ENCODE results near the gene HSPG2. TPM values are rescaled to one million over a fixed set of nuclear protein-coding genes. Genes with fewer than 3 reads are reported as not detected.
"Not testable (repeated sequence)": the region's sequence is repeated elsewhere in the genome, so short reads cannot be mapped to it uniquely, and the experiment has no call there.

Gene HSPG2
- total RNA-seq, 1 donor from 2014 or later, result 1,406 TPM

DNA sequence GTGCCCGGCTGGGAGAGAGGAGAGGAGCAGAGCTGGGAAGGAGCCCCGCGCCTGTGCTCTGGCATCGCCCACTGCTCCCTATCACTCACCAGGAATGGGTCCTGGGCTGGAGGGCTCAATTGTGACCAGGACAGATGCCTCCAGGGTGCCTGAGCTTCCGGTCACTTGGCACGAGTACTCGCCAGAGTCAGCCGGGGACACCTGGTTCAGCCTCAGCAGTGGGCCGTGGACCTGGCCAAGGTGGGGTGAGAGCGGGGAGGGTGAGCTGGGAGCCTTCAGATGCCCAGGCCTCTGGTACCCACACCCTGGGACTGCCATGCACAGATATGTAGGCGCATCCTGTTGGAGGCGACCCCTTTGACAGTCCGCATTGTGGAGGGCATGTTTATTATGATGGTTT, 93.9 kb downstream of the HSPG2 start:
- no peak for DNase-seq

DNA sequence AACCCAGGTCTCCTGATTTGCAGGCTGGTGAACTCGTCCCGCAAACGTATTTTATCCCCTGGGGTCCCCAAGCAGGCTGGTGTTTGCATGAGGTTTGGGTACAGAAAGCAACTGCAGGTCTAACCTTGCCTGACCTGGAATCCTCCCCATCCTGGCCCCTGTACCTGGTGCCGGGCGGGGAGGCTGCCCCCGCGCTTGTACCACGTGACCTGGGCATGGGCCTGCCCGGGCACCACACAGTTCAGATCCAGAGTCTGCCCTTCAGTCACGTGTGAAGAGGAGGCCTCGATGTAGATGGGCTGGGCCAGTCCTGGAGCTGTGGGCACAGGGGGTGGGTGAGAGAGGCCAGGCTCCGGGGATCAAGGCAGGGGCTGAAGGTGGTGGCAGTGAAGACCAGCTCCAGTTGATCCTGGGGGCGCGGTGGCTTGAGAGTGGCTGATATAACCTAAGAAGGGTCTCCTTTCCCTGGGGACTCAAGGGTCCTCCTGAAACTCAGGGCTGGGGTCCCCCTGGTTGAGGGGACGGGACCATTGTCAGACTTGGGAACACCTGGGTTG, 94.4 kb downstream of the HSPG2 start:
- DNase-seq, result no peak

DNA sequence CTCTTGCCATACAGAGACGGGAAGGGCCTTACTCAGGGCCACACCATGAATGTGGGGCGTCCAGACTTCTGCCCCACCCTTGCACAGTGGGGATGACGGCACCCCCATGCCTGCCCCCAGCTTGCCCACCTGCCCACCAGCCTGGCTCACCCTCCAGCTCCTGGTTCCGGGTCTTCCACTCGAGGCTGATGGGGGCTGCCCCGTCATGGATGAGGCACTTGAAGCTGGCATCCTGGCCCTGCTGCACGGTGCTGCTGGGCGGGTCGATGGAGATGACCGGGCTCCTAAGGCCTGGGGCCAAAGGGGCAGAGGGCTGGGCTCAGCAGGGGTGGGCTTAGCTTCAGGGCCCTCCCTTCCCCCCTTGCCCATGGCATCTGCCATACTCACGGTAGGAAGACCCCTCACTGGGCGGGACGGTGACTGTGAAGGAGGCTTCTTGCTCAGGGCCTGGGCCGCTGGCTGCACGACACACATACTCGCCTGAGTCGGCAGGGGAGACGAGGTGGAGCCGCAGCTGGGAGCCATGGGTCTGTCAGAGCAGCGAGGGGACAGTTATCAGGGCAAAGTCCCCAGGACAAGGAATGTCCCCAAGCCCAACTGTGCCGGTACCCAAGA, 95.2 kb downstream of the HSPG2 start:
- no peak for DNase-seq

DNA sequence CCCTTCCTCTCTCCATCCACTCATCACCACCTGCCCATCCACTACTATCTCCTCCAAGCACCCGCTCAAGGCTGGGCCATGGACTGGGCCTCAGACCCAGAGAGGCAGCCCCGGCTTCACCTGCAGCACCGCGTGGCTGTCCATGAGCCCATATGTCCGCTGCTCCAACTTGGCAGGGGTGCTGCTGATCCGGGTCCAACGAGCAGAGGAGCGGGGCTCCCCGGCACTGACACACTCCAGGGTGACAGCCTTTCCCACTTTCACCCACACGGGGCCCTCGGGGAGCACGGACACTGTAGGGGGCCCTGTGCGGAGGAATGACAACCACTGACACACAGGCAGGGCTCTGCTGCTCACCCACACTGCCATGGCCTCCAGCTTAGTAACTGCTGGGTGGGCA, 96.1 kb downstream of the HSPG2 start:
- DNase-seq, result no peak

DNA sequence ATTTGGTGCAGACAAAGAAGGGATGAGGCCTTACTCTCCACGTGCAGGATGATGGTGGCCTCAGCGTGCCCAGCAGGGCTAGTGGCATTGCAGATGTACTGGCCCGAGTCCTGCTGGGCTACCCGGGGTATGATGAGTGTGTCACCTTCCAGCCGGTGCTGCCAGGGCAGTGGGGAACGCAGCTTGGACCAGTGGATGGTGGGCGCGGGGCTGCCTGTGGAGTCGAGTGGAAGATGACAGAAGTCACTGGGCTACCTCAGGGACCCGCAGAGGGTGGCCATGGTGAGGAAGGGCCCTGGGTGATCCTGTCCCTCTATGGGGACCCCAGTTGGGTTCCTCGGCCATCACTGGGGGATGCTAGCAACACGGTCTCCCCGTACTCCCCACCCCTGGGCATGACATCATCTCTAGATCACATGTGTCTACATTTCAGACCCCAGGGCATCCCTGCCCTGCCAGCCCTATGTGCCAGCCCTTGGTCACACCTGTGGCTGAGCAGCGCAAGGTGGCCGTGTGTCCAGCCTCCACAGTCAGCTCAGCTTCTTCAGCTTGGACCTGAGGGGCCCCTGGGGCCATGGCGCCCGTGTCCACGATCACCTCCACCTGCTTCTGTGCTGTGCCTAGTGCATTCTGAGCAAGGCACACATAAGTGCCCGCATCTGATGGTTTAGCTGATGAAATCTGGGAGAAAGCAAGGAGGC, 97.6 kb downstream of the HSPG2 start:
- DNase-seq, result no peak

DNA sequence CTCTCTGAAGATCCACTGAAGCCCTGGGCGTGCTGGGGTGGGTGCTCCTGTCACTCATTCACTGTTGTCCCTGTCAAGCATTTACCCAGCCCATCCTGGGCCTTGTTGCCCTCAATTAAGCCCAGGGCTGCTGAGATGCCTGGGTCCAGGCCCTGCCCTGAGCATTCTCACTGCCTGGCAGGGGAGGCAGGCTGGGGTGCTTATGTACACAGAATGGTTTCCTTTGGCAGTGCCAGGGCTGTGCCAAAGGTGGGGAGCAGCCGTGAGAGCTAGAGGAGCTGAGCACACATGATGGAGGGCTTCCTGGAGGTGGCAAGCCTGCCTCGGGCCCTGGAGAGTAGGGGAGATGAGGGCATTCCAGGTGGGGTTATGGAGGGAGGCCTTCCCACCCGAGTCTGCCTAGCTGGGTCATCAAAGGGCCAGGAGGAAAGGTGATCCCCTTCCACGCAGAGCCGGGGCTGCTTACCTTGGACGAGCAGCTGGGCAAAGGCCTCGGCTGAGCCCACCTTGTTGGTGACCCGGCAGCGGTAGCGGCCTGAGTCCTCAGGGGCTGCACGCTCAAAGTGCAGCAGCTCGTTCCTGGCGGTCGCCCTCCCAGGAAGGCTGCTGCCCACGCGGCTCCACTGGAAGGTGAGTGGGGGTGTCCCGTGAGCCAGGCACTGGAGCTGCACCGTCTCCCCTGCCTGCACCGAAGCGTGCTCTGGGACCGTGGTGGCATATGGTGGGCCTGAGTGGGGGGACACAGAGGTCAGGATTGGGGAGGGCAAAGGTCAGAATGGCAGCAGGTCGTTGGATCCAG, 98.6 kb downstream of the HSPG2 start:
- no peak for DNase-seq

DNA sequence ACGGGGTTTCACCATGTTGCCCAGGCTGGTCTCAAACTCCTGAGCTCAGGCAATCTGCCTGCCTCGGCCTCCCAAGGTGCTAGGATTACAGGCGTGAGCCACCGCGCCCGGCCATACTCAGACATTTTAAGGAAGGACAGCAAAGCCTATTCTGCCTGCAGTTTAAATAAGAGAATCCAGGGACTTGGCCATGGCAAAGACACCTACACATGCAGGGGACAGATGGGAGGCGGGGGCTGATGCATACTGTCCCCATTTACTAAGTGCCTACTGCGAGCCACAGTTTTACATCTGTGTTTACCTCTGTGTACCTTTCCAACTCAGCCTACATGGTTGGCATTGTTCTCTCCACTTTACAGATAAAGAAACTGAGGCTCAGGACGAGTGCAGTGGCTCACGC, 99.6 kb downstream of the HSPG2 start:
- no peak for DNase-seq

DNA sequence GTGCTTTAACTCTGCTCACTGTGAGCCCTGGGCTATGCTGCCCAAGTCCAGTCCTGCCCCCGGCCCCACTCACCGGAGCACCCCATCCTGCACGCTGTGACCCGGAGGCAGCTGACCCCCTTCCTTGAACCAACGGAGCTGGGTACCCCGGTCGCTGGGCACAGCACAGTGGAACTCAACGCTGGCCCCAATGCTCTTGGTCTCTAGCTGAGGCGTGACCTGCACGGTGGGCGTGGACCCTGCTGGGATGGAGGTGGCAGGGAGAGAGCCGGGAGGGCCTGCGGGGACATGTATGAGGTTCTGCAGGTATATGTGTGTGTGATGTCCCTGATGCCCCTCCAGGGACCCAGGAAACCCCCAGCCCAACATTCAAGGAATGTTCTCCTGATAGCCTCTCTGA, 100.4 kb downstream of the HSPG2 start:
- DNase-seq, result no peak

DNA sequence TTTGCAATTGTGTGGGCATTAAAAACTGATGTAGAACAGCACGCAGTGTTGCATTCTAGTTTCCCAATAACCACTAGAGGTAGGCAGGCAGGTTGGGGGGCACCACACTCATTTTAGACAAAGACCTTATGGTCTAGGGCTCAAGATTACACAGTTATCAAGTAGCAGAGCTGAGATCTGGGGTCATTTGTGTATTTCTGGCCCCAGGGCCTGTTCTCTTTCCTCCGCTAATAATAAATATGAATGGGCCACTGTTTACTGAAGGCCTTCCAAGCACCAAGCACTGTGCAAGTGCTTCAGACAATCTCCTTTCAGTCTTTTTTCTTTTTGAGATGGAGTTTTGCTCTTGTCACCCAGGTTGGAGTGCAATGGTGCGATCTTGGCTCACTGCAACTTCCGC, 101.1 kb downstream of the HSPG2 start:
- DNase-seq, result no peak

DNA sequence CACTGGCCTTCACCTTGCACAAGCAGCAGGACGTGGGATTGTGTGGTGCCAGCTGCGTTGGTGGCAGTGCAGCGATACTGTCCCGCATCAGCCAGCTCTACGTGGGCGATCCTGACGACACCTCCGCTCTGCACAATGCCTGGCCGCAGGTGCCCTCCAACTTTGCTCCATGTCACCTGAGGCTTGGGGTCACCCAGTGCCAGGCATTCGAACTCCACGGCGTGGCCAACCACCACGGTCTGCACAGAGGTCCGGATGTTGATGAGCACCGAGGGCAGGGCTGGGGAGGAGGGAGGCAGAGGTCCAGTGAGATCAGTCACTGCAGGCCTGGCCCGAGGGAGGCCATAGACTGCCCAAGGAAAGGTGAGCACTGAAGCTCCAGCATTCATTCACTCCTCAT, 102.4 kb downstream of the HSPG2 start:
- no peak for DNase-seq

DNA sequence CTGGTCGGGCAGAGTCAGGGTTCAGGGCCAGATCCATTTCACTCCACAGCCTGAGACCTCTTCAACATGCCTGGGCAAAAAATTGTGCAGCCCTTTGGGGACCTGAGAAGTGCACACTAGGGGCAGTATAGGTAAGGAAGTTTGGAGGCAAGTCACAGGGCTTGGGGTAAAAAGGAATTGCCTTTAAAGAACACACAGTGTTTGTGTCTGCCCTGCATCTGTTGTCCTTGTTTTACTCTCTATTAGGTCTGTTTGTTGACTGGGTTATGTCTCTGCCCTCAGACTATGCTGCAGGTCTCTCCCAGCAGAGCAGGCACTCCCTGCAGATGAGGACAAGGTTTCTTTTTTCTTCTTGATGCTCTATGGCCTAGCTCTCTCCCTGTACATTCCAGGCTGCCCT, 103.0 kb downstream of the HSPG2 start:
- no peak for DNase-seq

DNA sequence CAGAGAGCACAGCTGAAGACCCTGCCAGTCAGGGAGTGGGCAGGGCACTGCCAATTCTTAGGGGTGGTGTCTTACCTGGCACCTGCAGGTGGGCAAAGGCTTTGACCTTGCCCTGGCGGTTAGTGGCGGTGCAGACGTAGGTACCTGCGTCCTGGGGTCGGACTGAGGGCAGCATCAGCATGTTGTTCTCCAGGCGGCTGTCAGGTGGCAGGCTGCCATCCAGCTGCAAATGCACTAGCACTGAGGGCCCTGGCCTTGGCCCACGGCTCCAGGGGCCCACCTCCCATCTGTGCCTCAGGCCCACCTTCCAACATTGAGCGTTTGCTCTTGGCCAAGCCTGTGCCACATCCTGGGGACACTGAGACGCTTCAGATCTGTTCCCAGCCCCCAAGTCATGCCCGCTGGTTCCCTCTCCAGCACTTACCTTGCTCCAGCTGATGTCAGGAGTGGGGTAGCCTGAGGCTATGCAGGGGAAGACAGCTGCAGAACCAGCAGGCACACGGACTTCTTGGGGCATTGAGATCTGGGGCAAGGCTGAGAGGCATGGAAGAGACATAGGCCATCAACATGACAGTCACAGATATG, 103.6 kb downstream of the HSPG2 start:
- DNase-seq, result no peak

DNA sequence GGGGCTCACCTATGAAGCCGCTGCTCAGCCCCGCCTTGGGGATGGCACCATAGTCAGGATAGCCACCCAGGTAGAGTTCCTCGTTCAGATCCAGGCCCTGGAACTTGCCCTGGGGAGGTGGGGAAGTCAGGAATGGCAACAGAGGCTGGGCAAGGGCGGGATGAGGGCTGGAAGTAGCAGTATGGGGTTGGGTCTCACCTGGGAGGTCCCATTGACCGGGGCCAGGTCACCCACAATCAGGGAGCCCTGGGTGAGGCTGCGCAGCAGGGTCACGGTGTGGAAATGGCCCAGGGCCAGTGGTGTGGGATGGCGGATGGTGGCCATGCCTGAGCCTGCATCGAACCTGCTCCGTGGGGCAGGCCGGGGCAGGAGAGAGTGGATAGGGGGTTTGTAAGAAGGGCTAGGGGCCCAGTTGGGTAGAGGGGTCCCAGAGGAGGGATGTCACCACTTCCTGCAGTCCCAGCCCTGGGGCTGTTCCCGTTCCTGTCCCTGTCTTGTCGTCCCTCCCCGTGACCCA, 105.6 kb downstream of the HSPG2 start:
- no peak for DNase-seq

DNA sequence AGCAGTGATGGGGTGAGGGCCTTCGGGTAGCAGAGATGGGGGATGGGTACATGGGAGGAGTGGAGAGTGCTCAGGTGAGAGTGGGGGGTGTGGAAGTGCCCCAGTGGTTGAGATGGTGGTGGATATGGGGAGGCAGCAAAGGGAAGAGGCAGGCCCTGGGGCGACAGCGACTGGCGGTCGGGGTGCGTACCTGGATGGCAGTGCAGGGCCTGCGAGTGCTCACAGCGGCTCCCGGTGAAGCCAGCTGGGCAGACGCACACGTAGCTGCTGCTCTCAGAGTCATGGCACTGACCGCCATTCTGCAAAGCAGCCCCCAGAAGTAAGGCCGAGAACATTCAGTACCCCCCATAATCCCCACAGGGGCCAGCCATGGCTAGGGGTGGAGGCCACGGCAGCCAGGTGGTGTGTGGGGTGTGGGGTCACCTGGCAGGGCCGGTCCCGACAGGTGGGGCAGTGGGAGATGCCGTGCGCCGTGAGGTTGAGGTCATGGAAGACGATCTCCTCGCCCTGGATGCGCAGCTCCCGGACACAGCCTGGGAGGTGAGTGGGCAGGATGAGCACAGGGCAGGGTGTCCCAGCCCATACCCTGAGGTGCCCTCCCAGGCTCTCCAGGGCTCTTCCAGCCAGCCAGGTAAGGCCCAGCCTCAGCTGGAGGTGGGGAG, 106.2 kb downstream of the HSPG2 start:
- no peak for DNase-seq

DNA sequence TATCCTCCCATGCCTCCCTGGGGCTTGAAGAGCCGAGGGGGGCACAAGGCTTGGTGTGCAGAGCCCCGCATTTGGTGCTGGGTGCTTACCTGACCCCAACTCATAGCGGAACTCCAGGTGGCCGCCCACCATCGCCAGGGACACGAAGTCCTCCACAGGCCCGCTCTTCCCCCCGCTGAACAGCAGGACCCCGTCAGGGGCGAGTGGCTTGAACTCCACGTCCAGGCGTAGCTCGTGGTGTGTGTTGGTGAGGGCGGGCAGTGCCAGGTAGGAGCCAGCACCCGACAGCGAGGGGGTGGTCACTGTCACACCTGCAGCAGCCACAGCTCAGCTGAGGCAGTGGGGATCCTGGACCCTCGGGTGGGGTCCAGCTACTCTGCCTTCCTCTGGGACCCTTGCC, 107.8 kb downstream of the HSPG2 start:
- no peak for DNase-seq

DNA sequence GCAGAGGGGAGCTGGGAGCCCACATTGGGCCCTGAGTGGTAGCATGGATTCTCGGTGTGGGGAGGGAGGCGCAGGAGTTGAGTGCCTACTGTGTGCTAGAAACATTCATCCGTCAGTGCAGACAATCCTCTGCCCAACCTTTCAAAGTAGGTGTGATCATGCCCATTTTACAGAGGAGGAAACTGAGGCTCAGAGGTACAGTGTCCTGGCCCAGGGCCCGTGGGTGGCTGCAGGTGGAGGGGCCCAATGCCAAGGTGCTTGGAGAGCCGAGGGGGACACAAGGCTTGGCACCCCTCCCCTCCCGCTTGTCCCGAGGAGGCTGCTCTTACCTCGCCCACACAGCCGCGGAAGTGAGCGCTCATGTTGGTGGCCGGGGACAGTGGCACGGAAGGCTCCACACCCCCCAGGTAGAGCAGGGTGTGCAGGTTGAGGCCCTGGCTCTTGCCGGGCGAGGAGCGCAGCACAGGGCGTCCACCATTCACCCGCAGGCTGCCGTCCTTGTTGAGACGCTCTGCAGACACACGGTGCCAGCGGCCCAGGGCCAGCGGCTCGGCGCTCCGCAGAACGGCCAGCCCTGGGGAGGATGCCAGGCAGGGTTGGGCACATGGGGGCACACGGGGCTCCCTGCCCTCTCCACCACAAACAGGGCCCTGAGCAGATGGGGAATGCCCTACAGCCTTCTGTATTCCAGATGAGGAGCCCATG, 108.5 kb downstream of the HSPG2 start:
- DNase-seq, result no peak

DNA sequence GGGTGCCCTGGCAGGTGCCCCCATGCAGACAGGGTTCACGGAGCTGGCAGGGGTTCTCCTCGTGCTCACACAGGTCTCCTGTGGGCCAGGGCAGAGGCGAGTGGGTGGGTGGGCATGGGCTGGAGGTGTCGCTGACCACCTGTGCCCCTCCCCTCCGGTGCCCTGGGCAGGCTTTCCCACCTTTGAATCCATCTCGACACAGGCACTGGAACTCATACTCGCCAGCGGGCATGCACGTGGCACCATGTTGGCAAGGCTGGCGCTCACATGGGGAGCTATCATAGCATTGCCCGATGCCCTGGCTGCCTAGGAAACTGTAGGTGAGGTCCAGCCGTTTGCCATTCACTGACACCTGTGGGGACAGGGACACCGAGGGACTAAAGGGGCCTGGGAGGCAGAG, 109.0 kb downstream of the HSPG2 start:
- DNase-seq, result no peak

DNA sequence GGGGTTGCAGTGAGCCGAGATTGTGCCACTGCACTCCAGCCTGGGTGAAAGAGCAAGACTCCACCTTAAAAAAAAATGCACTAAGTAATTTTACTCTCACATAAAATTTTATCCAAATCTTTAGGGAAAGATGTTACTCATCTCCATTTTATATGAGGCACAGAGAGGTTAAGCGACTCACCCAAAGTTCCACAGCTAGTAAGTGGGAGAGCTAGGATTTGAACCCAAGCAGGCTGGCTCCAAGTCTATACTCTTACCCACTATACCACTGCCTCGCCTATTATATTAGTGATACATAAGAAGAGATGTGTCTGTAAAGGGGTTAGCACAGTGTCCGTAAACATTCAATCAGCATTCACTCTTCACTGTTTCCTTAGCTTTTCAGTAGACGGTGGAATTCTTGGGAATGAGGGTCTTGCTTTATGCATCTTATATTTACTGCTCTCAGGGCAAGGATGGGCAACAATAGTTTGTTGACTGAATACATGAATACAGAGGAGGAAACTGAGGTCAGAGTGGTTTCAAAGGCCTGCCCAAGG, 109.9 kb downstream of the HSPG2 start:
- no peak for DNase-seq

DNA sequence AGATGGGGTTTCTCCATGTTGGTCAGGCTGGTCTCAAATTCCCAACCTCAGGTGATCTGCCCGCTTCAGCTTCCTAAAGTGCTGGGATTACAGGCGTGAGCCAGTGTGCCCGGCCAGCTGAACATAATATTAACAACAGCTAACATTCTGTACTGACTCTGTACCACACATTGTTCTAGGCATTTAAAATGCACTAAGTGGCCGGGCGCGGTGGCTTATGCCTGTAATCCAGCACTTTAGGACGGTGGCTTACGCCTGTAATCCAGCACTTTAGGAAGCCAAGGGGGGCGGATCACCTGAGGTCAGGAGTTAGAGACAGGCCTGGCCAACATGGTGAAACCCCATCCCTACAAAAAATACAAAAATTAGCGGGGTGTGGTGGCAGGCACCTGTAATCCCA, 110.4 kb downstream of the HSPG2 start:
- not testable (repeated sequence) for DNase-seq

DNA sequence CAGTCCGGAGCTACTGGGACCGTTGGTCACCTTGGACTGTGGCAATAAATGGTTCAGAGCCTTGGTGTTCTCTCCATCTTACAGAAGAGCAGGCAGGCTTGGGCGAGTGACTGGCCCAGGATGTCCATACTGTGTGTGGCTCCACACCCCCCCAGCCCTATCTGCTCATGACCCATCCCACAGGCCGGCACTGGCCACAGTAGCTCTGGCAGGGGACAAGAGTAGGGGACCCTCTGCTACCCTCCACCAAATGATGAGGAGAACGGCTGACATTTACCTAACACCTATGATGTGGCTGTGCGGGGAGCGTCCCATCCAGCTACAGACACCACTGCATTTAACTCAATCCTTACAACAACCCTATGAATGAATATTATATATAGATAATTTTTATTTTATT, 111.7 kb downstream of the HSPG2 start:
- no peak for DNase-seq

DNA sequence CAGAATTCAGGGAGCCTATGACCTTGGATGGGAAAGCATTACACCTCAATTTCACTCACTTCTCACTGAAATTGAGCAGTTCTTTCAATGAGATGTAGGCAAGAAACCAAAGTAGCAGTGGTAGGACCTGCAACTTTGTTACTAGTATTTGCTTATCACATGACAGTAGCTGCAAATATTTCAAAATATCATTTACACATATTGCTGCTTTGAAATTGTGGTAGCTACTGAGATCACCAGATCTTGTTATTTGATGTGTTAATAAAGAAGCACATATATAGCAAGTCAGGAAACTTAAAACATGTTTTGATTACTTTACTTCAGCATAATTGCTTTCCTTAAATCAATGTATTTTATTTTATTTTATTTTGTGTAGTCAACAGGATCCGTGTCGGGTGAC, 112.2 kb downstream of the HSPG2 start:
- no peak for DNase-seq

Data from dermis blood vessel endothelial cell (primary cell).